Mucosa of rectum (tissue), 2 donors: Measurements from ENCODE around the gene LRRC63.
A peak's percentile ranks its signal among the peaks of the same experiment; 100 is the strongest.
"Not testable (repeated sequence)": the region's sequence is repeated elsewhere in the genome, so short reads cannot be mapped to it uniquely, and the experiment has no call there.

ENCODE experiments used
- H3K27ac ChIP-seq, 2 donors: one replicate each; pipeline ENCODE4 v1.7.0; 2013; ENCODE audit warnings: inconsistent platforms in 2 of 2, low read depth in 2 of 2, low read length in 2 of 2
- H3K27me3 ChIP-seq, 2 donors: one replicate each; pipeline ENCODE4 v1.7.0; 2013; ENCODE audit warnings: low read length in 2 of 2; ENCODE audit not compliant: control insufficient read depth in 2 of 2, insufficient read depth in 2 of 2
- H3K36me3 ChIP-seq, 2 donors: one replicate each; pipeline ENCODE4 v1.7.0; 2013; ENCODE audit warnings: low read length in 2 of 2; ENCODE audit not compliant: control insufficient read depth in 2 of 2, insufficient read depth in 2 of 2
- H3K4me1 ChIP-seq, 2 donors: one replicate each; pipeline ENCODE4 v1.7.0; 2013; ENCODE audit warnings: low read length in 2 of 2, mild to moderate bottlenecking in 1 of 2; ENCODE audit not compliant: control insufficient read depth in 2 of 2, insufficient read depth in 2 of 2
- H3K4me3 ChIP-seq, 2 donors: one replicate each; pipeline ENCODE4 v1.7.0; 2013; ENCODE audit warnings: low read length in 2 of 2
- H3K9ac ChIP-seq, 2 donors: one replicate each; pipeline ENCODE4 v1.7.0; 2013; ENCODE audit warnings: low read length in 2 of 2, low read depth in 1 of 2, mild to moderate bottlenecking in 1 of 2
- H3K9me3 ChIP-seq, 2 donors: one replicate each; pipeline ENCODE4 v1.7.0; 2013; ENCODE audit warnings: low read length in 2 of 2; ENCODE audit not compliant: control insufficient read depth in 2 of 2
- donor health status: healthy.
- donor health status: Normal muscosa, but diverticular disease.

The LRRC63 gene, protein sequence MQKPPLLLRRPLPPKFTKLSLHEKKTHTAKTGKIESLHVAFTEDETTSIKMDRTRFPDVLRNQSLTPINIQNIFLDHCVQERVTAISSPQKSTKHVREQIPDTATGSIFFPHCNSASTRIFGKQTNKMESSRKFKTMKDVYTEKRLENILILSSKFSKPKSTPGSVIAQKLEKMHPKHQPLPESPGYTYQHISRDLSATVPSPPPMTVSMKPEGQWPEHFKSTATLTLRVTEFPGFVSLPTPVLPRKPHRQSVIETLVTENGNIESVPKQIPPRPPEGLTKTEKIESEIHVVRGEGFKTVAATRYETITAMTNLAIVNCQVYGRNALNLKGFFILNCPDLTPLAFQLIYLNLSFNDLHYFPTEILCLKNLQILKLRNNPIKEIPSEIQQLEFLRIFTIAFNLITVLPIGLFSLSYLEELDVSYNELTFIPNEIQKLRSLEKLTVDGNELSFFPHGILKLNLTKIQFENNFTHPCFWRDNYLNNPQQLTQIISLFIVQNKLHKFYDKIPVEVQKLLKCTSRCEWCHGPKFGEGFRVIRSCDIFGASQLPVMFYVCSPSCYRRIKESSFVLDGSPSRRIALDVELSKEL

DNA sequence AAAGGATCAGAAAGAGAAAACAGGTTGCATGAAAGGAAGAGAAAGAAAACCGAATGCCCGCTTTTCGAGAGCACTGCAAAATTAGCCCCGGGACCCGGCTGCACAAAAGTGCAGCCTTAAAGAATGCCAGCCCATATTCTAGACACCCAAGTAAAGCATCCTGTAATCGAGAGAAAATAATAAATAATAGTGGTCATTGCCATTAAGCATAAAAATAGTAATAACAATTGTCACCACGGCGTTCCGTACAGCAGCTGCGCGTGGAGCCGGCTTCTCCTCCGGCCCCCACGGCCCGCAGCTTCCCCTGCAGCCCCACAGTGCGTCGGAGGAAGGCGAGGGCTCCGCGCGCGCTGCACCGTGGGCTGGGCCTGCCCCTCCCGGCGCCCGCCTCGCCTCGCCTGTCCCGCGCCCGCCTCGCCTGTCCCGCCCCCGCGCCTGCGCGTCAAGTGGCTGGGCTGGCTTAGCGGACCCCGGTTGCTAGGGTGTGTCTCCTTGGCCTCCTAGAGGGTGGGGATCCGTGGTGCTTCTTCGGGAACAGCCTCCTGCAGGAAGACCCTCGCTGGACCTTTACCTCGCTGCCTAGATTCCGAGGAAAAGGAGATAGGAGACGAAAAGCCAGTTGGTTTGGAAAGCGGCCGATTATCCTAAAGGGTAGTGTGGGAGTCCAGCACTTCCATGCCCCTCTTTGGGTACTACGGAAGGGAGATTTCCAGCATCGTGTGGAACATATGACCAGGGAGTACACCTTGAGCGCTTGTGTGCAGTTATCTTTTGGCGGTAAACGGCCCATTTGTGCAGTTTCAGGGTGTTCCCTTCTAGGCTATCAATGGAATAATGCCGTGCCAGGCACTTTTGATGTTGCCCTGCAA, at the start of gene LRRC63:
Gene LRRC63 (plus strand): TSS at position 446 of the 869 bp plus-strand sequence. CDS start 1,107 bp downstream, outside the sequence.
- Histone ChIP-seq H3K4me1 (peaks cover 2 to 3% of the 10 kb centered on the region in 2 donors), H3K27me3 (peaks cover 0 to 8% of the 10 kb centered on the region in 2 donors), H3K27ac (no peak within 1 kb of the TSS), H3K9me3 (no peaks in the 10 kb centered on the region), H3K36me3 (no peaks in the 10 kb centered on the region), H3K4me3 (peak within 1 kb of the TSS; percentile 66 to 73), H3K9ac (peak within 1 kb of the TSS; percentile 44 to 63)

DNA sequence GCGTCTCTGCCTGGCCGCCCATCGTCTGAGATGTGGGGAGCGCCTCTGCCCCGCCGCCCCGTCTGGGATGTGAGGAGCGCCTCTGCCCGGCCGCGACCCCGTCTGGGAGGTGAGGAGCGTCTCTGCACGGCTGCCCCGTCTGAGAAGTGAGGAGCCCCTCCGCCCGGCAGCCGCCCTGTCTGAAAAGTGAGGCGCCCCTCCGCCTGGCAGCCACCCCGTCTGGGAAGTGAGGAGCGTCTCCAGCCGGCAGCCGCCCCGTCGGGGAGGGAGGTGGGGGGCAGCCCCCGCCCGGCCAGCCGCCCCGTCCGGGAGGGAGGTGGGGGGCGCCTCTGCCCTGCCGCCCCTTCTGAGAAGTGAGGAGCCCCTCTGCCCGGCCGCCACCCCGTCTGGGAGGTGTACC, 49.0 kb upstream of the LRRC63 start:
- not testable (repeated sequence) for H3K36me3 ChIP-seq, H3K27ac ChIP-seq, H3K9me3 ChIP-seq, H3K4me1 ChIP-seq, H3K27me3 ChIP-seq, H3K4me3 ChIP-seq, H3K9ac ChIP-seq

DNA sequence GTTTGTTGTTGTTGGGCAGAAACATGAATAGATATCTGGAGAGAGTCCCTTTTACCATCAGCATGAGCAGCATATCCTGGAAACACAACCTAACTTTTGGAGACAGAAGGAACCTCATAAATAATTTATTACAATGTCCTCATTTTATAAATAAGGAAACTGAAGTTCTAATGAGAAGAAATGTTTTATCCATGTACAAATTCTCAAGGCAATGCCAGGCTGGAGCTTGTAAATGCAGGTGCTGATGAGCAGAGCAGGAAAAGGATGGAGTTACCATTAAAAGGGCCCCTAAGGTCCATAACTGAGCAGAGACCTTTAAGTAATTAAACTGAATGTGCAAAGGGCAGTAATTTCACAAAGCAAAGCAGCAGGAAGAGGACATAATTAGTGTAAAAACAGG, 47.1 kb upstream of the LRRC63 start:
- Histone ChIP-seq H3K9ac (no peak overlapping the region), H3K27ac (no peak overlapping the region), H3K9me3 (no peaks in the 10 kb centered on the region), H3K4me1 (peaks cover 0 to 12% of the 10 kb centered on the region in 2 donors), H3K36me3 (no peaks in the 10 kb centered on the region), H3K27me3 (no peaks in the 10 kb centered on the region), H3K4me3 (no peak overlapping the region)

DNA sequence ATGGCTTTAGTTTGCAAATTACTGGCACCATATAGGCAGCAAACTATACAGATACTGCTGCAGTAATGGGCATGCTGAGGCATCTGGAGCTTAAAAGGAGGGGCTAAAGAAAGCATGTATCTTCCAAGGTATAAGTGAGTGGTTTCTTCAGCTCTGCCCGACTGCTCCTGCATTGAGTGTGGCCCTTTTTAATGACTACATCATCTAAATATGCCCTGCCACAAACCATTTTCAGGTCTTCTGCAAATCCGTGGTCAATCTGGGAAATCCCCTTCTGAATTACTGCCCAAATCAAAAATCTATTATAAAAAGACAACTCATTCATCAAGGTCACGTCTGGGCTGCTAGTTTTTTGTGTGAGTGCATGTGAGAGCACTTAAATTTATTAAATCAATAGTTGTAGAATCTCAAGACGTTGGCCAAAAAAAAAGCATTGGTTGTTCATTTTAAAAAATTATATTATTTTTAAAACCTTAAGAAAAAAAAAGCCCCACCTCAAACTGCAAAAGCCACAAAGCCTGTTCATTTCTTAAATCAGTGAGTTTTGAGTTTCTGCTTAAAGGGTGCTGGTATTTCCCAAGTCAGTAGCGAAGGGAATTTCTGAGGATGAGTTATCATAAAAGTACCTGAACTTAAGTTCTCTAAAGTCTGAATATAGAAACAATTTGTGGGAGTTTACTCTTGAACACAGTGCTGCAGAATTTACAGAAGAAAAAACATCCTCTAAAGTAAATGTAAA, 46.1 kb upstream of the LRRC63 start:
- H3K27ac ChIP-seq, result no peak overlapping the region
- no peaks in the 10 kb centered on the region for H3K36me3 ChIP-seq
- no peaks in the 10 kb centered on the region for H3K27me3 ChIP-seq
- no peak overlapping the region for H3K4me3 ChIP-seq
- H3K9me3 ChIP-seq, result no peaks in the 10 kb centered on the region
- H3K9ac ChIP-seq, result no peak overlapping the region
- peaks cover 0 to 12% of the 10 kb centered on the region in 2 donors for H3K4me1 ChIP-seq

DNA sequence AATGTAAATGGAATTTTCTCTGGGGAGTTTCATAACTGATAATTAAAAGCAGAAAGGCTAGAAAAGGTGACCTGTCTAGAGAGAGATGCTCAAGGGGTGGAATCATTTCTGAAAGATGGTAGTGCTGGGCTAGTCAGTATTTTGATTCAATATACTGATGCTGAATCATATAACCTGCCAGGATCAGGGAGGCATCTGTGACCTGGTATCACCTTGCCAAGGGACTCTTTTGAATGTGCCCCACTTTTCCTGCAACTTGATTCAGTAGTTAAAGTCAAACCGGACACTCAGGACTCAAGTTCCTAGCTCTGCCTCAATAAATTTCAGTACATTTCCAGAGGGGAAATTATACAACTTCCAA, 45.5 kb upstream of the LRRC63 start:
- Histone ChIP-seq H3K4me1 (peaks cover 2 to 12% of the 10 kb centered on the region in 2 donors), H3K9me3 (no peaks in the 10 kb centered on the region), H3K4me3 (no peak overlapping the region), H3K9ac (no peak overlapping the region), H3K36me3 (no peaks in the 10 kb centered on the region), H3K27me3 (no peaks in the 10 kb centered on the region), H3K27ac (no peak overlapping the region)

DNA sequence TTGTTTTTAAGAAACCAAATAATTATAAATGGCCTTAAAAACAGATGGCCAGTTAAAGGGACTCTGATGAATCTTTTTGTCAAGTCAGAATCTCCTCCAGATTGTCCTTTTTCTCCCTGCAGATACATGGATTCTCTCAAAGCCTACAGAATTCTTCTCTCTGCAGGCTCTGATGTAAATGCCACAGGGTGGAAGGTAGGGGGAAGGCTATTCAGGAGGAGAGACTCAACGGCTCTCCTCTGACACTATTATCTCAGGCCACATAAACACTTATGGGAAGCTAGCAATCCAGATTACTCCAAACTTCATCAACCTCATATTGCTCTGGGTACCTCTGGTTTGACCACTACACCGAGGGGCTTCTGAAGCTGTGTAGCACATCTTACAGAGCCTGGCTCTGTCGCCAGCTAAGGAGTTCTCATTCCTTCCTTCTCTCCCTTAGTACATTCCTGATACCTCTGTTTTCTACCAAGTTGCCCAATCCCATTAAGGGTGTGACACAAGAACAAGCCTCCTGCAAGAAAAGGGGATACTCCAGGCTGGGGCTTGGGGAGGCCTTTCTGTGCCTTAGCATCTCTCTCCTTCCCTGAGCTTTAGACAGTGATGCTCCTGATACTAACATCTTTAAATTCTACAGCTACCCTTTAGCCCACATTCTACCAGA, 44.6 kb upstream of the LRRC63 start:
- H3K4me3 ChIP-seq, result no peak overlapping the region
- H3K9me3 ChIP-seq, result no peaks in the 10 kb centered on the region
- H3K27me3 ChIP-seq, result no peaks in the 10 kb centered on the region
- H3K36me3 ChIP-seq, result no peaks in the 10 kb centered on the region
- no peak overlapping the region for H3K27ac ChIP-seq
- no peak overlapping the region for H3K9ac ChIP-seq
- peaks cover 3 to 12% of the 10 kb centered on the region in 2 donors for H3K4me1 ChIP-seq

DNA sequence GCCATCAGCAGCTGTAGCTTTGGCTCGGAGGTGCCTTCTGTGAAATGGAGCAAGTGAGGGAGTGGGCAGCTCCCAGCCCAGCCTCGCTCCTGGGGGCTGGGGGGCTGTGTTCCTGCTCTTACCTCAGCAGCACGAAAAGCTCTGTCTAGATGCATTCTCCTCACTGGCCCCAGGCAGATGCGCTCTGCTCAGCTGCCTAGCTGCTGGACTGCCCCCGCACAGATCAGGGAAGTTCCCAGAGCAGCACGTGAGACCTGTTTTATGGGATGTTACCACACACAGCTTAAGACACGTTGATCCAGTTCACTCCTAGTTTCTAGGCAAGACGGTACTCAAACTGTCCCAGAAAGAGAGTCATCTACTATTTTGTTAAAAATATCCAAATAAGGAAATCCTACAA, 43.4 kb upstream of the LRRC63 start:
- no peaks in the 10 kb centered on the region for H3K9me3 ChIP-seq
- peaks cover 3 to 12% of the 10 kb centered on the region in 2 donors for H3K4me1 ChIP-seq
- H3K4me3 ChIP-seq, result peak overlapping the region in 1 of 2 donors; percentile 29
- H3K27ac ChIP-seq, result peak overlapping the region; percentile 4 to 26
- H3K36me3 ChIP-seq, result no peaks in the 10 kb centered on the region
- H3K9ac ChIP-seq, result no peak overlapping the region
- no peaks in the 10 kb centered on the region for H3K27me3 ChIP-seq

DNA sequence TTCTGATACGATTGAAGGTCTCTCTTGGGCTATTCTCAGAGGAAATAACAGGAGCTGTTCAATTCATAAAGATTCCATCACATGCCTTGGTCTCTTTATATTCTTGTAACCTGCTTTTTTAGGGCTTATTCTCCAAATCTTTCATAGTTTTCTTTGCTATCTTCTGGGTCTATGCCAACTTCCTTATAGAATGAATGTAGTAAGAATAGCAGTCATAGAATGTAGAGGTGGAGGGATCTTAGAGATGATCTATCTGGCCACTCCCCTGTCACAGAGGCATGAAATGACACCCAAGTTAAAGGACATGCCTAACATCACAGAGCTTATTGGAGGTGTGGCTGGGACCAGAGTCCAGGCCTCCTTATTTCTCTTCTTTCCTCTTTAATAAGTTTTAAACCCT, 42.9 kb upstream of the LRRC63 start:
- Histone ChIP-seq H3K27me3 (peaks cover 0 to 3% of the 10 kb centered on the region in 2 donors), H3K4me1 (peaks cover 3 to 15% of the 10 kb centered on the region in 2 donors), H3K9ac (no peak overlapping the region), H3K27ac (no peak overlapping the region), H3K36me3 (no peaks in the 10 kb centered on the region), H3K9me3 (no peaks in the 10 kb centered on the region), H3K4me3 (no peak overlapping the region)

DNA sequence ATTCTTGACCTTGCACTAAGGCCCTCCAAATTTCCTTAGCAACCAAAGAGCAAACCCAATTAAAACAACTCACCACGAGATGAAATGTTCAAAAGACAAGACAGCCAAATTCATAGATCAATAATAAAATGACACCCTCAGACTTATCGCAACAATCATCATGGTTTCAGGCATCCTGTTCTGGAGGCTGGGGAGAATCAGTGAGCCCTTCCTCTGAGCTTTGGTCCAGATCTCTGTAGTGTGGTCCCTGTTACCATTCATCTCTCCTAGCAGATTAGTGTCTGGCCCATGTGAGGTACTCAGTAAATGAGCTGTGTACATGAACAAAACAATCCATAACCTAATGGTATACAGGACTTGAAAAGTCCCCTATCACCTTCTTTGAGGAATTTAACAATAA, 42.0 kb upstream of the LRRC63 start:
- H3K27ac ChIP-seq, result no peak overlapping the region
- H3K4me1 ChIP-seq, result peaks cover 3 to 16% of the 10 kb centered on the region in 2 donors
- H3K36me3 ChIP-seq, result no peaks in the 10 kb centered on the region
- no peak overlapping the region for H3K9ac ChIP-seq
- H3K27me3 ChIP-seq, result peaks cover 0 to 3% of the 10 kb centered on the region in 2 donors
- no peaks in the 10 kb centered on the region for H3K9me3 ChIP-seq
- no peak overlapping the region for H3K4me3 ChIP-seq
